K562 (cell line): ENCODE results near the gene LPIN3. TPM values are rescaled to one million over a fixed set of nuclear protein-coding genes. Genes with fewer than 3 reads are reported as not detected.

Experiments
- IRF2 ChIP-seq: sonication (generic); formaldehyde crosslinking; IDR thresholded peaks from 2 replicates; pipeline ENCODE4 v1.8.1; 2022; ENCODE audit warnings: mild to moderate bottlenecking, missing genetic modification reagents
- SRSF1 ChIP-seq: fragments of 200-400 bp; formaldehyde crosslinking; IDR thresholded peaks from 2 replicates; pipeline ENCODE4 v1.6.1; 2017; ENCODE audit warnings: mild to moderate bottlenecking, low read depth, low read length, moderate library complexity
- XRCC5 ChIP-seq: fragments of 200-400 bp; formaldehyde crosslinking; IDR thresholded peaks from 2 replicates; pipeline ENCODE4 v1.6.1; 2017; ENCODE audit warnings: low read depth, mild to moderate bottlenecking, low read length
- ZKSCAN8 ChIP-seq: fragments of 200-800 bp; sonication (Bioruptor generic); IDR thresholded peaks from 2 replicates; pipeline ENCODE4 v1.6.1; 2016; ENCODE audit warnings: missing genetic modification characterization, missing compliant biosample characterization
- polyA plus RNA-seq, 8 experiments: library from polyadenylated mRNA; depleted of rRNA in 4 of 8; stranded (reverse) in 5 of 8; unstranded in 3 of 8; fragments of >200 nt; fragmentation: Nextera tagmentation in 2 of 8; fragmentation: Illumina TruSeq in 1 of 8; extraction: Ambion mirVana in 2 of 8; extraction: Trizol in 1 of 8; gene quantifications; 2 replicates each; pipeline versions ENCODE4 v1.2.1 to v1.2.3, GENCODE V29; 2011 to 2014; ENCODE audit warnings: inconsistent platforms in 1 of 8, missing spikeins in 1 of 8
- total RNA-seq, 7 experiments: library from RNA; depleted of rRNA in 6 of 7; stranded (reverse); fragments of >200 nt in 6 of 7; fragmentation: Illumina TruSeq in 2 of 7; extraction: Trizol in 2 of 7; gene quantifications; 2 replicates each; pipeline versions ENCODE4 v1.2.1 to v1.2.3, GENCODE V29; 2011 to 2021; ENCODE audit warnings: low replicate concordance in 1 of 7
- TF ChIP-seq, protein P1 (sequence below), 2 experiments: fragments of 450-650 bp; formaldehyde crosslinking in 1 of 2; IDR thresholded peaks; 2 replicates each; pipeline versions ENCODE4 v1.4.0 to v1.6.1; 2014 to 2020; ENCODE audit warnings: mild to moderate bottlenecking in 2 of 2, borderline replicate concordance in 1 of 2, low read depth in 1 of 2
- TF ChIP-seq, protein P2 (sequence below): fragments of 200-600 bp; sonication (generic); IDR thresholded peaks from one replicate; pipeline ENCODE4 v1.6.1; 2012; ENCODE audit warnings: mild to moderate bottlenecking, low read depth, low read length, inconsistent platforms

LPIN3 gene
- total and polyA plus RNA-seq, 9 of the 15 experiments (the other 6 are each of a cell fraction or from before 2014, with no cell fraction given) = 2.2 to 10.4 (median 5.9) TPM

DNA sequence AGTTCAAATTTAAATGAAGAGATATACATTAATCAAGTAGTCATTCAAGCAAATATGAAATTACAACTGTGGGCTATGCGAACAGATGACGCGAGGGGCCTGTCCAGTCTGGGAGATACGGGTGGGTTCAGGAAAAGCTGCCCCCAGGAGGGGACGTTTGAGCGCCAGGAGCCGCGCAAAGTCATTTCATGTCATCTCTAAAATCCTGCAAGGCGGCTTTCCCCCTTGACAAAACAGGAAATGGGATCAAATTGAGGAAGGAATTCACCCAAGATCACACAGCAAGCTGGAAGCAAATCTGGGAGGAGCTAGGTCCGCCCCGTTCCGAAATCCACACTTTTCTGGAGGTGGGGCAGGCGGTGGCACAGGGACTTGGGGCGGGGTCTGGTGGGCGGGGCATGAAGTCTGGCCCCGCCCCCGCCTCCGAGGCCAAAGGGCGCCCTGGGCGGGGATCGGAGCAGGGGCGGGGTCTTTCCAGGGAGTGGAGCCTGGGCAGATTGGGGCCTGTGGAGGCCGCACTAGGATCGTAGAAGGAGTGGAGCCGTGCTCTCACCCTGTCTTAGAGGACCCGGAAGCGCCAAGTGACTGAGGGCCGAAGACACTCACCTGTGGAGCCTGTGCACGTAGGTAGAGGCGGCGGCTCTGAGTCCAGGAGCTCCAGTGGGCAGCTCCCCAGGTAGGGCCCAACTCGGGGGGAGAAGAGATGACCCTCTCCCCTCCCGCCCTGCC lies at the start of gene LPIN3 (continued):
- TF ChIP-seq IRF2 (CRISPR knock-in tag) = no peak
- TF ChIP-seq XRCC5 = no peak; the same call in 1 of the 2 replicates
- TF ChIP-seq, protein P1, sequence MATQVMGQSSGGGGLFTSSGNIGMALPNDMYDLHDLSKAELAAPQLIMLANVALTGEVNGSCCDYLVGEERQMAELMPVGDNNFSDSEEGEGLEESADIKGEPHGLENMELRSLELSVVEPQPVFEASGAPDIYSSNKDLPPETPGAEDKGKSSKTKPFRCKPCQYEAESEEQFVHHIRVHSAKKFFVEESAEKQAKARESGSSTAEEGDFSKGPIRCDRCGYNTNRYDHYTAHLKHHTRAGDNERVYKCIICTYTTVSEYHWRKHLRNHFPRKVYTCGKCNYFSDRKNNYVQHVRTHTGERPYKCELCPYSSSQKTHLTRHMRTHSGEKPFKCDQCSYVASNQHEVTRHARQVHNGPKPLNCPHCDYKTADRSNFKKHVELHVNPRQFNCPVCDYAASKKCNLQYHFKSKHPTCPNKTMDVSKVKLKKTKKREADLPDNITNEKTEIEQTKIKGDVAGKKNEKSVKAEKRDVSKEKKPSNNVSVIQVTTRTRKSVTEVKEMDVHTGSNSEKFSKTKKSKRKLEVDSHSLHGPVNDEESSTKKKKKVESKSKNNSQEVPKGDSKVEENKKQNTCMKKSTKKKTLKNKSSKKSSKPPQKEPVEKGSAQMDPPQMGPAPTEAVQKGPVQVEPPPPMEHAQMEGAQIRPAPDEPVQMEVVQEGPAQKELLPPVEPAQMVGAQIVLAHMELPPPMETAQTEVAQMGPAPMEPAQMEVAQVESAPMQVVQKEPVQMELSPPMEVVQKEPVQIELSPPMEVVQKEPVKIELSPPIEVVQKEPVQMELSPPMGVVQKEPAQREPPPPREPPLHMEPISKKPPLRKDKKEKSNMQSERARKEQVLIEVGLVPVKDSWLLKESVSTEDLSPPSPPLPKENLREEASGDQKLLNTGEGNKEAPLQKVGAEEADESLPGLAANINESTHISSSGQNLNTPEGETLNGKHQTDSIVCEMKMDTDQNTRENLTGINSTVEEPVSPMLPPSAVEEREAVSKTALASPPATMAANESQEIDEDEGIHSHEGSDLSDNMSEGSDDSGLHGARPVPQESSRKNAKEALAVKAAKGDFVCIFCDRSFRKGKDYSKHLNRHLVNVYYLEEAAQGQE (IDR thresholded peaks at IDR 0.05; ENCODE audit: borderline replicate concordance) = peak; percentile 50; the same call in 1 of the 2 replicates
- TF ChIP-seq, protein P1 (CRISPR knock-in tag; IDR thresholded peaks at IDR 0.05; ENCODE audit: low read depth) = no peak
- no peak for TF ChIP-seq SRSF1
- TF ChIP-seq ZKSCAN8 (CRISPR knock-in tag) = peak; percentile 99
- TF ChIP-seq, protein P2, sequence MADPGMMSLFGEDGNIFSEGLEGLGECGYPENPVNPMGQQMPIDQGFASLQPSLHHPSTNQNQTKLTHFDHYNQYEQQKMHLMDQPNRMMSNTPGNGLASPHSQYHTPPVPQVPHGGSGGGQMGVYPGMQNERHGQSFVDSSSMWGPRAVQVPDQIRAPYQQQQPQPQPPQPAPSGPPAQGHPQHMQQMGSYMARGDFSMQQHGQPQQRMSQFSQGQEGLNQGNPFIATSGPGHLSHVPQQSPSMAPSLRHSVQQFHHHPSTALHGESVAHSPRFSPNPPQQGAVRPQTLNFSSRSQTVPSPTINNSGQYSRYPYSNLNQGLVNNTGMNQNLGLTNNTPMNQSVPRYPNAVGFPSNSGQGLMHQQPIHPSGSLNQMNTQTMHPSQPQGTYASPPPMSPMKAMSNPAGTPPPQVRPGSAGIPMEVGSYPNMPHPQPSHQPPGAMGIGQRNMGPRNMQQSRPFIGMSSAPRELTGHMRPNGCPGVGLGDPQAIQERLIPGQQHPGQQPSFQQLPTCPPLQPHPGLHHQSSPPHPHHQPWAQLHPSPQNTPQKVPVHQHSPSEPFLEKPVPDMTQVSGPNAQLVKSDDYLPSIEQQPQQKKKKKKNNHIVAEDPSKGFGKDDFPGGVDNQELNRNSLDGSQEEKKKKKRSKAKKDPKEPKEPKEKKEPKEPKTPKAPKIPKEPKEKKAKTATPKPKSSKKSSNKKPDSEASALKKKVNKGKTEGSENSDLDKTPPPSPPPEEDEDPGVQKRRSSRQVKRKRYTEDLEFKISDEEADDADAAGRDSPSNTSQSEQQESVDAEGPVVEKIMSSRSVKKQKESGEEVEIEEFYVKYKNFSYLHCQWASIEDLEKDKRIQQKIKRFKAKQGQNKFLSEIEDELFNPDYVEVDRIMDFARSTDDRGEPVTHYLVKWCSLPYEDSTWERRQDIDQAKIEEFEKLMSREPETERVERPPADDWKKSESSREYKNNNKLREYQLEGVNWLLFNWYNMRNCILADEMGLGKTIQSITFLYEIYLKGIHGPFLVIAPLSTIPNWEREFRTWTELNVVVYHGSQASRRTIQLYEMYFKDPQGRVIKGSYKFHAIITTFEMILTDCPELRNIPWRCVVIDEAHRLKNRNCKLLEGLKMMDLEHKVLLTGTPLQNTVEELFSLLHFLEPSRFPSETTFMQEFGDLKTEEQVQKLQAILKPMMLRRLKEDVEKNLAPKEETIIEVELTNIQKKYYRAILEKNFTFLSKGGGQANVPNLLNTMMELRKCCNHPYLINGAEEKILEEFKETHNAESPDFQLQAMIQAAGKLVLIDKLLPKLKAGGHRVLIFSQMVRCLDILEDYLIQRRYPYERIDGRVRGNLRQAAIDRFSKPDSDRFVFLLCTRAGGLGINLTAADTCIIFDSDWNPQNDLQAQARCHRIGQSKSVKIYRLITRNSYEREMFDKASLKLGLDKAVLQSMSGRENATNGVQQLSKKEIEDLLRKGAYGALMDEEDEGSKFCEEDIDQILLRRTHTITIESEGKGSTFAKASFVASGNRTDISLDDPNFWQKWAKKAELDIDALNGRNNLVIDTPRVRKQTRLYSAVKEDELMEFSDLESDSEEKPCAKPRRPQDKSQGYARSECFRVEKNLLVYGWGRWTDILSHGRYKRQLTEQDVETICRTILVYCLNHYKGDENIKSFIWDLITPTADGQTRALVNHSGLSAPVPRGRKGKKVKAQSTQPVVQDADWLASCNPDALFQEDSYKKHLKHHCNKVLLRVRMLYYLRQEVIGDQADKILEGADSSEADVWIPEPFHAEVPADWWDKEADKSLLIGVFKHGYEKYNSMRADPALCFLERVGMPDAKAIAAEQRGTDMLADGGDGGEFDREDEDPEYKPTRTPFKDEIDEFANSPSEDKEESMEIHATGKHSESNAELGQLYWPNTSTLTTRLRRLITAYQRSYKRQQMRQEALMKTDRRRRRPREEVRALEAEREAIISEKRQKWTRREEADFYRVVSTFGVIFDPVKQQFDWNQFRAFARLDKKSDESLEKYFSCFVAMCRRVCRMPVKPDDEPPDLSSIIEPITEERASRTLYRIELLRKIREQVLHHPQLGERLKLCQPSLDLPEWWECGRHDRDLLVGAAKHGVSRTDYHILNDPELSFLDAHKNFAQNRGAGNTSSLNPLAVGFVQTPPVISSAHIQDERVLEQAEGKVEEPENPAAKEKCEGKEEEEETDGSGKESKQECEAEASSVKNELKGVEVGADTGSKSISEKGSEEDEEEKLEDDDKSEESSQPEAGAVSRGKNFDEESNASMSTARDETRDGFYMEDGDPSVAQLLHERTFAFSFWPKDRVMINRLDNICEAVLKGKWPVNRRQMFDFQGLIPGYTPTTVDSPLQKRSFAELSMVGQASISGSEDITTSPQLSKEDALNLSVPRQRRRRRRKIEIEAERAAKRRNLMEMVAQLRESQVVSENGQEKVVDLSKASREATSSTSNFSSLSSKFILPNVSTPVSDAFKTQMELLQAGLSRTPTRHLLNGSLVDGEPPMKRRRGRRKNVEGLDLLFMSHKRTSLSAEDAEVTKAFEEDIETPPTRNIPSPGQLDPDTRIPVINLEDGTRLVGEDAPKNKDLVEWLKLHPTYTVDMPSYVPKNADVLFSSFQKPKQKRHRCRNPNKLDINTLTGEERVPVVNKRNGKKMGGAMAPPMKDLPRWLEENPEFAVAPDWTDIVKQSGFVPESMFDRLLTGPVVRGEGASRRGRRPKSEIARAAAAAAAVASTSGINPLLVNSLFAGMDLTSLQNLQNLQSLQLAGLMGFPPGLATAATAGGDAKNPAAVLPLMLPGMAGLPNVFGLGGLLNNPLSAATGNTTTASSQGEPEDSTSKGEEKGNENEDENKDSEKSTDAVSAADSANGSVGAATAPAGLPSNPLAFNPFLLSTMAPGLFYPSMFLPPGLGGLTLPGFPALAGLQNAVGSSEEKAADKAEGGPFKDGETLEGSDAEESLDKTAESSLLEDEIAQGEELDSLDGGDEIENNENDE = no peak
